Loucy (cell line): Measurements from ENCODE around the gene CARS2.

Source experiments
- EZH2phosphoT487 ChIP-seq: fragments of 200-600 bp; IDR thresholded peaks from 2 replicates; pipeline ENCODE4 v1.6.1; 2018; ENCODE audit warnings: antibody characterized with exemption, mild to moderate bottlenecking, moderate library complexity, borderline replicate concordance
- TF ChIP-seq, protein P1 (sequence below): fragments of 200-600 bp; sonication (generic); conservative IDR thresholded peaks from 2 replicates; pipeline ENCODE4 v1.5.1; 2014; ENCODE audit warnings: mild to moderate bottlenecking, antibody characterized with exemption, low read length

DNA sequence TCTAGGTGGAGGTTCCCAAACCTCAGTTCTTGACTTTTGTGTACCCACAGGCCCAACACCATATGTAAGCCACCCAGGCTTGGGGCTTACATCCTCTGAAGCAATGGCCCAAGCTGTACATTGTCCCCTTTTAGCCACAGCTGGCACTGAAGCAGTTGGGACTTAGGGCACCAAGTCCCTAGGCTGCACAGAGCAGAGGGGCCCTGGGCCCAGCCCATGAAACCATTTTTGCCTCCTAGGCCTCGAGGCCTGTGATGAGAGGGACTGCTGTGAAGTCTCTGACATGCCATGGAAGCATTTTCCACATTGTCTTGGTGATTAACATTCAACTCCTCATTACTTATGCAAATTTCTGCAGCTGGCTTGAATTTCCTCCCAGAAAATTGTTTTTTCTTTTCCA lies 37.8 kb upstream of the CARS2 start:
- TF ChIP-seq, protein P1, sequence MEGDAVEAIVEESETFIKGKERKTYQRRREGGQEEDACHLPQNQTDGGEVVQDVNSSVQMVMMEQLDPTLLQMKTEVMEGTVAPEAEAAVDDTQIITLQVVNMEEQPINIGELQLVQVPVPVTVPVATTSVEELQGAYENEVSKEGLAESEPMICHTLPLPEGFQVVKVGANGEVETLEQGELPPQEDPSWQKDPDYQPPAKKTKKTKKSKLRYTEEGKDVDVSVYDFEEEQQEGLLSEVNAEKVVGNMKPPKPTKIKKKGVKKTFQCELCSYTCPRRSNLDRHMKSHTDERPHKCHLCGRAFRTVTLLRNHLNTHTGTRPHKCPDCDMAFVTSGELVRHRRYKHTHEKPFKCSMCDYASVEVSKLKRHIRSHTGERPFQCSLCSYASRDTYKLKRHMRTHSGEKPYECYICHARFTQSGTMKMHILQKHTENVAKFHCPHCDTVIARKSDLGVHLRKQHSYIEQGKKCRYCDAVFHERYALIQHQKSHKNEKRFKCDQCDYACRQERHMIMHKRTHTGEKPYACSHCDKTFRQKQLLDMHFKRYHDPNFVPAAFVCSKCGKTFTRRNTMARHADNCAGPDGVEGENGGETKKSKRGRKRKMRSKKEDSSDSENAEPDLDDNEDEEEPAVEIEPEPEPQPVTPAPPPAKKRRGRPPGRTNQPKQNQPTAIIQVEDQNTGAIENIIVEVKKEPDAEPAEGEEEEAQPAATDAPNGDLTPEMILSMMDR, result no peak
- no peak for TF ChIP-seq EZH2phosphoT487
